EL (cell line): ENCODE measurements around the gene ADGB.
A peak's percentile ranks its signal among the peaks of the same experiment; 100 is the strongest.
"Not testable (repeated sequence)": the region's sequence is repeated elsewhere in the genome, so short reads cannot be mapped to it uniquely, and the experiment has no call there.

ENCODE experiments used
- DNase-seq: peaks from one replicate; pipeline ENCODE4 v3.0.0-alpha.2; 2016

Gene ADGB

GRCh38 chr6:146827216-146827928 lies 228.6 kb downstream of the ADGB start:
- no peak for DNase-seq

GRCh38 chr6:146829792-146830565 lies 231.2 kb downstream of the ADGB start:
- DNase-seq: no peak

- no peak for DNase-seq
Measured at GRCh38 chr6:146833157-146833556, 234.4 kb downstream of the ADGB start.

- DNase-seq: no peak
Measured at GRCh38 chr6:146840216-146840615, 241.4 kb downstream of the ADGB start.

- DNase-seq: no peak
Measured at GRCh38 chr6:146840641-146841040, 241.9 kb downstream of the ADGB start.

GRCh38 chr6:146847426-146847825 lies 248.7 kb downstream of the ADGB start:
- DNase-seq: peak; percentile 22

- DNase-seq: peak; percentile 74
Measured at GRCh38 chr6:146850238-146850896, 251.6 kb downstream of the ADGB start.

GRCh38 chr6:146850981-146851380 lies 252.2 kb downstream of the ADGB start:
- DNase-seq: no peak

- DNase-seq: peak; percentile 86
Measured at GRCh38 chr6:146851837-146852236, 253.1 kb downstream of the ADGB start.

GRCh38 chr6:146854521-146855255 lies 255.9 kb downstream of the ADGB start:
- DNase-seq: not testable (repeated sequence)

- DNase-seq: no peak
Measured at GRCh38 chr6:146855889-146856288, 257.1 kb downstream of the ADGB start.

- no peak for DNase-seq
Measured at GRCh38 chr6:146856296-146856695, 257.5 kb downstream of the ADGB start.

GRCh38 chr6:146857180-146857979 lies 258.6 kb downstream of the ADGB start:
- DNase-seq: peak; percentile 87

GRCh38 chr6:146857980-146858347 lies 259.2 kb downstream of the ADGB start:
- no peak for DNase-seq

GRCh38 chr6:146859206-146859605 lies 260.4 kb downstream of the ADGB start:
- no peak for DNase-seq

- DNase-seq: no peak
Measured at GRCh38 chr6:146859795-146860495, 261.2 kb downstream of the ADGB start.

GRCh38 chr6:146860583-146860982 lies 261.8 kb downstream of the ADGB start:
- DNase-seq: no peak

GRCh38 chr6:146861029-146861563 lies 262.3 kb downstream of the ADGB start:
- DNase-seq: no peak

- DNase-seq: no peak
Measured at GRCh38 chr6:146861716-146862115, 262.9 kb downstream of the ADGB start.

GRCh38 chr6:146862508-146862919 lies 263.7 kb downstream of the ADGB start:
- no peak for DNase-seq

GRCh38 chr6:146864300-146864699 lies 265.5 kb downstream of the ADGB start:
- no peak for DNase-seq
